Peyer's patch (tissue), 4 donors: ENCODE results near the gene S100A2.

Source experiments
- CTCF ChIP-seq, 6 experiments: fragments of 450-650 bp in 4 of 6; fragments of 200-600 bp in 2 of 6; sonication (generic) in 1 of 6; IDR thresholded peaks; one replicate each; pipeline ENCODE4 v1.5.1; 2017 to 2019; ENCODE audit warnings: antibody characterized with exemption in 6 of 6, mild to moderate bottlenecking in 3 of 6, moderate library complexity in 1 of 6
- POLR2A ChIP-seq, 2 donors: fragments of 450-650 bp; IDR thresholded peaks; one replicate each; pipeline ENCODE4 v1.5.1; 2017; ENCODE audit warnings: antibody characterized with exemption in 2 of 2, mild to moderate bottlenecking in 2 of 2, moderate library complexity in 2 of 2

GRCh38 chr1:153538315-153538821, 27.3 kb downstream of the S100A2 start:
- TF ChIP-seq POLR2A (IDR thresholded peaks at IDR 0.05) = peak in 1 of 2 donors; percentile 30
- TF ChIP-seq CTCF (IDR thresholded peaks at IDR 0.05) = peak in 3 of 6 experiments; percentile 29 to 40 (median 38)
